DMS114 treated with DMSO at 0.1 percent for 48 hours (cell line): ENCODE results near the gene SUSD3.
"Not testable (repeated sequence)": the region's sequence is repeated elsewhere in the genome, so short reads cannot be mapped to it uniquely, and the experiment has no call there.

Source experiments
- DNase-seq: peaks from one replicate; lab custom pipeline; 2025; ENCODE audit not compliant: unreplicated experiment; lab: John Stamatoyannopoulos, UW

The SUSD3 gene

DNA sequence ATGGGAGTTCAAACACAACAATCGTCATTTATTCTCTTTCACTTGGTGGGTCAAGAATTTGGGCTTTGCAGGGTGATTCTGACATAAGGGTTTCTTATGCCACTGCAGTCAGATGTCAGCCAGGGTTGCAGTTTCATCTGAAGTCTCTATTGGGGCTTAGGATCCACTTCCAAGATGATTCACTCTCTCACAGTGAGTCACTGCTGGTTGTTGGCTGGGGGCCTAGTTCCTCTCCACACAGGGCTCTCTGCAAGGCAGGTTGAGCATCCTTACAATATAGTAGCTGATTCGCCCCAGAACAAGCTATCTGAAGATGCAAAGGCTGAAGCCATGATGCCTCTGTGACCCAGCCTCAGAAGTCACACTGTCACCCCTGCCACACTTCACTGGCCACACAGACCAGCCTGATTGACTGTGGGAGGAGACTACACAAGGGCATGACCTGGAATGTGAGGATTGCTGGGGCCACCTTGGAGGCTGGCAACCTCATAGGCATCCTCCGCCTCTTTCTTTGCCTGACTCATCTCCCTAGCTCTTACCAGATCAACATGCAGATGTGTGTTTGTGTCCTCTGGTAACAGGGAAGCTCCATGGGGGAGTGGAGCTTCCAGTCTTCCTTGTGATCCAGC is 33.1 kb downstream of the SUSD3 start:
- DNase-seq, result no peak

- DNase-seq, result no peak
Measured at GRCh38 chr9:93092251-93092991, 33.9 kb downstream of the SUSD3 start.

DNA sequence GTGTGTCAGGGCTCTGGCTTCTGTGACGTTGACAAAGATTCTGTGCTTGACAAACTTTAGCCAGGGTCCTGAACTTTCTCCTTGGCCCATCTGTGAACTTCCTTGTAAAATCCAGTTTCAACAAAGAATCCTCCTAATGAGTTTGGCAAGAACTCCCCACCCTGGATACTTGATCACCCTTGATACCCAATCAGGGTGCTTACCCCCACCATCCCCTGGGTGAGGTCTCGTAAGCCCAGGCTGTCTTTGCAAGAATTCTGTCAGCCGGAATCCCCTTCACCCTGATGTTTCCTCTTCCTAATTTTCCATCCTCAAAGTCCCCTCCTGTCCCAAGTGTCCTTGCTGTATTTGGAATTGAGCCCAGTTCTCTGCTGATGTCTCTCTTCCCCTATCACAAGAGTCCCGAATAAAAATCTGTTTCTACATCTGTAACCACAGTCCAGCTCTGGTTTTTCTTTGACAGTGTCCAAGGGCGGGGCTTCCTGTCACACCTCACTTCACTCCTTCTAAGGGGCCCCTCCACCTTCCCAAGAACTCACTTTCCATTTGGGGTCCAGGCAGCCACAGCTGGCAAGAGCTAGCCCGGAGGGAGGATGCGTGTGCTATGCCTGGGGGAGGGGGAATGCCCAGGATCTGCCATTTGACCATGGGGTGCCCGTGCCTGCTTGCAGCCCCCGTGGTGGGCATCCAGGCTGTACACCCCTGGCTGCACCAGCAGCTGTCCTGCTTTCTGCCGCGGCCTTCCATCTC is 34.8 kb downstream of the SUSD3 start:
- no peak for DNase-seq

- DNase-seq, result no peak
Measured at GRCh38 chr9:93093877-93094657, 35.6 kb downstream of the SUSD3 start.

DNA sequence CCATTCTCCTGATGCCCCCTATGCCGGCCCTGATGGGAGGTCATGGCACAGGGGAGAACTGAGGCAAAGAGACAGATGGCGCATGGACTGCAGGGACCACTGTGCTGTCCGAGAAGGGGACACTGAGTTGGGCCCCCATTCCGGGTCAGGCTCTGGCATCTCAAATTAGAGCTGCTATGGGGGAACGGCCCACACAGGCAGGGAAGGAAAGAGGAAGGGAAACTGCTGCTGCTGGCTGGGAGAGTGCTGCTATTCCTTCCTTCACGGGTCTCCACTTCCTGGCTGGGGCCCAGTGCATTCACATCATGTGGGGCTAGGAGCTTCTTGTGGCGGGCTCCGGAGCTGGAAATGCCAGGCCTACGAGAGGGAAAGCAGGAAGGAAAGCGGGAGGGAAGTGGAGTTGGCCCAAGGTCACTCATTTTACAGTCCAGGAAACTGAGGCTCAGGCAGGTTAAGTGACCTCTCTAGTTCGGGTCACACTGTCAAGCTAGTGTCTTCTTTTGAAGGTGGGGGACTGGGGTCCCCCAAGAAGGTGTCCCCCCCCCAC is 36.2 kb downstream of the SUSD3 start:
- no peak for DNase-seq

GRCh38 chr9:93095205-93096130 is 37.0 kb downstream of the SUSD3 start:
- DNase-seq, result peak; percentile 77

GRCh38 chr9:93096131-93096802 is 37.8 kb downstream of the SUSD3 start, which contains the start of gene CARD19:
Gene CARD19, plus strand, starts transcription at chr9:93096217. Its CDS starts 129 bp downstream, at chr9:93096346.
- no peak for DNase-seq

GRCh38 chr9:93096811-93097382 is 38.4 kb downstream of the SUSD3 start:
- DNase-seq, result no peak

DNA sequence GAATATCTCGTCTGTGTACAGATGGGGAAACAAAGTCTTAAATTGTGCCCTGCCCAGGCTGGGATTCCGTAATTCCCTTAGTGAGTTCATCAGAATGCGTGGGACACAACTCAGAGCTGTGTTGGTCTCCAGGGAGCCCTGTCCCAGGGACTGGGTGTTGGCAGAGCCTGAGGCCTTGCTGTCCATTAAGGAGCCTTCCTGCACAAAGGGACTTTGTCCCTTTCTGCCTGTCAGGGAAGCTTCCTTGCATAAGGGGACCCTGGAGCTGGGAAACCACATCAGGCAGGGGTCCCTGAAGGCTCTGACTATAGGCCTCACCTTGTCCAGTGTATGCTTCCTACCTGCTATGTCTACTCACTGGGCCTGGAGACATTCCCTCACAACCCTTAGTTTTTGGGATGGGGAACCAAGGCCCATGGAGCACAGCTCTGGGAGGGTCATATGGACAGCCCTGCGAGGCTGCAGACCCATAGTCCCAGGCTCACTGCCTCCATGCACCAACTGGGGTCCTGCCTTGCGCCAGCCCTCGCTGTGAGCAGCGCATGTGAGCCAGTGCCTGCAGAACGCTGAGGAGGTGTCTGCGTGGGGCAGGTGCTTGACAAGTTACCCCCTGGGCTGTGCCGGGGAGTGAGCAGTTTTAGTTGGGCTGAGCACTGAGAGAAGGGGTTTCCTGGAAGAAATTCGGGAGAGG is 39.2 kb downstream of the SUSD3 start:
- DNase-seq, result no peak

DNA sequence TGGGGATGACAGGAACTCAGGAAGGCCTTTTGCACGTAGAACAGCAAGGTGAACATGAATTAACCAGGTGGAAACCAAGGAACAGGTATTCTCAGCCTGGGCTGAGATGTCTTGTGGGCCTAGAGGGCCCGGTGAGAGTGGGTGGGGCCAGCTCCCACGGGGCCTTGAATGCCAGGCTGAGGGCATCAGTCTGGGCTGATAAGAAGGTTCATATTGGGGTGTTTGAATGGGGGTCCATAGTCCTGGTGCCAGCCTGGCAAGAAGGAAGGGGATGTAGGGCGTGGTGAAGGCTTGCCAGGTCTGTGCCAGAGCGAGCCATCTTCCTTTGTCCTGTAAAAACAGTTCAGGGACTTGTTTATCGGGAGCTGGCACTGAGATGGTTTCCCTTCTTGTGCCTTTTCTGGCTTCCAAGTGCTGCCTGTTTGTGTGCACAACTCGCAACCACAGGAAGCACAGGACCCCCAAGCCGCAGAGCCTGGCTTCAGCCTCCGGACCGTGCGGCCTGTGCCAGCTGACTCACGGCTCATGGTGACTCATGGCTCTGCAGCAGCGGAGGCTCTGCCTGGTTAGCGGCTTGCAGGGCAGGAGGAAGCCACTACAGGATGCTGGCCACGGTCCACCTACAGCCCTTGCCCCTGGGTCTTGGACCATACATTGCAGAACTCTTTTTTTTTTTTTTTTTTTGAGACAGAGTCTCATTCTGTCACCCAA is 39.9 kb downstream of the SUSD3 start:
- DNase-seq, result no peak

DNA sequence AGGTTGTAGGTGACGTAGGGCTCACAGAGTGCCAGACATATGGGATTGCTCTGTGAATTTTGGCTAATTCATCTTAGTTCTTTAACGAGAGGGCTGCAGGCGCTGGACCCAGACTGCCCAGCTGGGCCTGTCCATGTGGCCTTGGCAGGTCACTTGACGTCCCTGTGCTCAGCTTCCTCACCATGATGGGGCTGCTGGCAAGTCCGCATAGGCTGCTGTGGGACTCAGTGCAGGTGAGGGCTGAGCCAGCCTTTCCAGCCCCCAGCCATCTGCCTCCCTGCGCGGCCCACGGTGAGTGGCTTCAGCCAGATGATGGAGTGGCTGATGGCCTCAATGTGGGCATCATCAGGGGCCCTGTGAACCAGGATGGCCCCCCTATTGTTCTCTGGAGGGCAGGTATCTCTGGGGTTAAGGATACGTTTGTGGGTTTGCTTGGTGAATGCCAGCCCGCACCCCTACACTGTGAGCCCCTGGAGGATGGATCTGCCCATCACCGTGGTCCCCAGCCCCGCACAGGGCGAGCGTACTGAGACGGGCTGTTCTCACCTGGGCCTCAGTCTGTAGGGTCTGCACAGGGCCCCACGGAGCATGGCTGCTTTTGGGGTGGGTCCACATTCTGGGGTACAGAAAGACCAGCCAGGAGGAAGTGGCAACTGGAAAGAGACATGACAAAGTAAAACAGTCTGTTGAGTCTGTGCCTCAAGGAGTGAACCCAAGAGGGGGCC is 41.2 kb downstream of the SUSD3 start:
- no peak for DNase-seq

DNA sequence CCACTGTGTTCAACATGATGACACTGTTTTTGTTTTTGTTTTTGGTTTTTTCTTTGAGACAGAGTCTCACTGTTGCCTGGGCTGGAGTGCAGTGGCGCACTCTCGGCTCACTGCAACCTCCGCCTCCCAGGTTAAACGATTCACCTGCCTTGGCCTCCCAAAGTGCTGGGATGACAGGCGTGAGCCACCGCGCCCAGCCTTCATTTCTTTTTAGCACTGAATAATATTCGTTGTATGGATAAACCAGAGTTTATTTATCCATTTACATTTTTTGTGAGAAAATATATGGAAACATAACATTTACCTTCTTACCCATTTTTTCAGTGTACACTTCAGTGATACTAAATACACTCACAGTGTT is 41.8 kb downstream of the SUSD3 start:
- DNase-seq, result no peak

DNA sequence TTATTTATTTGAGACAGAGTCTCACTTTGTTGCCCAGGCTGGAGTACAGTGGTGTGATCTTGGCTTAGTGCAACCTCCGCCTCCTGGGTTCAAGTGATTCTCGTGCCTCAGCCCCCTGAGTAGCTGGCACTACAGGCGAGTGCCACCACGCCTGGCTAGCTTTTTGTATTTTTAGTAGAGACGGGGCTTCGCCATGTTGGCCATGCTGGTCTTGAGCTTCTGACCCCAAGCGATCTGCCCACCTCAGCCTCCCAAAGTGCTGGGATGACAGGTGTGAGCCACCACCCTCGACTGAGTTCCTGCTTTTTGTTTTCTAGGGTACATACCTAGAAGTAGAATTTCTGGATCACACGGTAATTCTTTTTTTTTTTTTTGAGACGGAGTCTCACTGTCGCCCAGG is 42.6 kb downstream of the SUSD3 start:
- DNase-seq, result not testable (repeated sequence)

GRCh38 chr9:93105620-93106019 is 47.1 kb downstream of the SUSD3 start:
- DNase-seq, result no peak

- no peak for DNase-seq
Measured at GRCh38 chr9:93107151-93107824, 48.8 kb downstream of the SUSD3 start.

DNA sequence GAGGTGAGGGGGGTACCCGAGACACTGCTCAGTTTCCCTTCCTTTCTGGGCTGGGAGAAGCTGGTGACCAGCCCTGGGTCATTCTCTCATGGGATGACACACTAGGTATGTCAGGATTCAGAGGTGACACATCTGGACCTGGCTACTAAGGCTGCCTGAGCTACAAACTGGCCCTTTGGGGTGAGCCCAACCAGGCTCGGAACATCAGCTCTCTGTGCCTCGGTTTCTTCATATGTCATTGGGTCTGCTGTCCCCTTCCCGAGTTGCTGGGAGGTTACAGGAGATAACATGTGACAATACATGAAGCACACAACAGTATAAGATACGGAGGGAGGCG is 49.3 kb downstream of the SUSD3 start:
- no peak for DNase-seq
